Activated CD8-positive, alpha-beta memory T cell treated with anti-CD3 and anti-CD28 coated beads, Interleukin-2, amount 50 U/mL, for 4 hours (primary cell): Measurements from ENCODE around the gene NRARP.

Experiments
- DNase-seq: peaks from one replicate; pipeline ENCODE4 v3.0.0-alpha.2; 2020

NRARP gene

GRCh38 chr9:137310189-137311052, 8.3 kb upstream of the NRARP start:
- DNase-seq: no peak

DNA sequence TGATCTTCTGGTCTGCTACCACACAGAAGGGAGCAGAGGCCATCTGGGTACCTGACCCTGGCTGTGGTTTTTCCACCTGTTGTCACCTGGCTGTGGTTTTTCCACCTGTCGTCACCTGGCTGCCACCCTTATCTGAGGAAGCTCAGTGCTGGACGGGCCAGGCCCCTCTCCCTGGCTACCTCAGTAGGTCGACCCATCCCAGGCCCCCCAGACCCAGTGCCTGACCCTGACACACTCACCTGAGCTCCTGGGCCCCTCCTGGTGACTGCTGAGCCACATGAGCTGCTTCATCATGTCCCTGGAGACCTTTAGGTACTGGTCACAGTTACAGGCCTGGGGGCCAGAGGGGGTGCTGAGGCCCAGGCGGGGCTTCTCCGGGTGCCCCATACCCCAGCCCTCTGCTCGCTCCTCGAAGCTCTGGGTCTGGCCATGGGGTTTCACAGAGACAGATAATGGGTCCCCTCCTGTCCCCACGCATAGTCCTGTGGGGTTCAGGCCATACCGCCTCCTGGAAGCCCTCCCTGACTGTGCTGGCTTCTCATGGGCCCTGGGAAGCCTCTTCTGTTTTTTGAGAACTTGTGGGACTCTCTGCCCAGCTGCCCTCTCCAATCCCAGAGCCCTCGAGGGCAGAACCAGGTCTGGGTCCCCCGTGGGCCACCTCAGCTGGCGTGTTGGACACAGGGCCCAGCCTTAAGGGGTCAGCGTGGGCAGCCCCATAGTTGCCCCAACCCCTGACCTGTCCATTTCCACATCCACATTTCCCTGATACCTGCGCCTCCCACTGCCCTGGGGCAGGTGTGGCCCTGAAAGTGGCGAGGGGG, 7.5 kb upstream of the NRARP start:
- DNase-seq: peak; percentile 11

DNA sequence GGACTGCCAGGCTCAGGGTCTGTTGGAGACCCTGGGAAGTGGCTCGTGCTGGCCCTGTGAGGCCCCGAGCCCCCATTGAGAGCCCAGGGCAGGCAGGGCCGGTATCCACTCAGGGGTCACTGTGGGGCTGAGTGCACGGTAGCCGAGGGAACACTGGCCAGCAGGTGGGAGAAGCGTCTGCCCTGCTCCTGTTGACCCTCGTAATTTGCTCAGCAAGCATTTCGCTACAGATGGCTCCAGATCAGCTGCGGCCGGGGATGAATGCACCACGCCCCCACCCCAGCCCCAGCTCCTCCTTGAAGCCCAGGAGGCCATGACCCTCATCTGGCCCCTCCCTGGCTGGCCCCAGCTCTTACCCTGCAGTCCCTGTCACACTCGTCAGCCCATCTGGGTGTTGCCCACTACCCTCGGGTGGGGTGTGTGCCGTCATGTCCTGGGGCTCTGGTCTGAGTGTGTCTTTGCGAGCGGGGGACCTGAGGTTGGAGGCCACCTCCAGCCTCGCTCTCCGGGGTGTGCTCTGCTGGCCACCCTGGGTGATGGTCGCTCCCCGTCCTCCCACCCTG, 6.1 kb upstream of the NRARP start:
- no peak for DNase-seq

- DNase-seq: no peak
These were observed 5.4 kb upstream of the NRARP start for GRCh38 chr9:137307255-137308056.

- no peak for DNase-seq
These were observed 4.8 kb upstream of the NRARP start for GRCh38 chr9:137306850-137307254.

DNA sequence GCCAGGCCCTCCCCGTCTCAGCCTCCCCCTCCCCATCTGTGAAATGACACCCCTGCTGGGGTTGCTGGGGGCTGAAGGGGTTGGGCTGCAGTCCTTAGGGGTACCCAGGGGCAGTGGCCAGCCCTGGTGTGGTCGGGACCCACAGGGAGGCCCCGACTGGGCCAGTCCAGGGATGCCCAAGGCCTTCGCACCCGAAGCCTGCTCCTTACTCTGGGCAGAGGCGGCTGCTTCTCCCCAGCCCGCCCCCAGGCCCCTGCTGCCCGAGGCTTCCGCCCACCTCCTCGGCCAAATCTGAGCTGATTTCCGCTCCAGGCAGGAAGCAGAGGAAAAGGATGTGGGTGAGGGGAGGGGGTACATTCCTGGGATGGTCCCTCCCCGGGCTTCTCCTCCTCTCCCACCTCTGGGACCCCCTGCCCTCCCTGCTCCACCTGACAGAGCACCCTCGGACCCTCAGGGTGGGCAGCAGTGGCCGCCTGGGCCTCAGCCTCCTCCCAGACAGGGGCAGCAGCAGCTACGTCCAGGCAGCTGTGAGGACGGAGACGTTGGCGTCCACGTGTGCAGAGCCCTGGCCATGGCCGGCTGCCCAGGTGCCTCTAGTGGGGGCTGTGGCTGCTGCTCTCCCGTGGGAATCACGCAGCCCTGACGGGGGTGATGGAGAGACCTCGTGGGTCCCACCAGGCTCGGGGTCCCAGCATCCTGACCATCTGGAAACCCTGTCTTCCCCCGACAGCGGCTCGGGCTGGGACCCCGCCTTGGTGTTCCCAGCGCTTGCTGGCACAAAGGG, 4.2 kb upstream of the NRARP start:
- DNase-seq: no peak

DNA sequence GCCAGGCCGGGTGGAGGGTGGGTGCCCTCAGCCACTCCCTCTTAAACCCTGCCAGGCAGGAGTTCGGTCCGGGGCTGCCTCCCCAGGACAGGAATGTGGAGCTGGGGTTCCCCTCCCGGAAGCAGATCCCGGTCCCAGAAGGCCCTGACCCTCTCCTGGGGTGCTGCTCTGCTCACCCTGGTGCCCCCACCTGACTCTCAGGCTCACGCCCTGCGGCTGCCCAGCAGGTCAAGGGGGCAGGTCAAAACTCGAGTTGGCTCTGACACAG, 3.7 kb upstream of the NRARP start:
- no peak for DNase-seq

DNA sequence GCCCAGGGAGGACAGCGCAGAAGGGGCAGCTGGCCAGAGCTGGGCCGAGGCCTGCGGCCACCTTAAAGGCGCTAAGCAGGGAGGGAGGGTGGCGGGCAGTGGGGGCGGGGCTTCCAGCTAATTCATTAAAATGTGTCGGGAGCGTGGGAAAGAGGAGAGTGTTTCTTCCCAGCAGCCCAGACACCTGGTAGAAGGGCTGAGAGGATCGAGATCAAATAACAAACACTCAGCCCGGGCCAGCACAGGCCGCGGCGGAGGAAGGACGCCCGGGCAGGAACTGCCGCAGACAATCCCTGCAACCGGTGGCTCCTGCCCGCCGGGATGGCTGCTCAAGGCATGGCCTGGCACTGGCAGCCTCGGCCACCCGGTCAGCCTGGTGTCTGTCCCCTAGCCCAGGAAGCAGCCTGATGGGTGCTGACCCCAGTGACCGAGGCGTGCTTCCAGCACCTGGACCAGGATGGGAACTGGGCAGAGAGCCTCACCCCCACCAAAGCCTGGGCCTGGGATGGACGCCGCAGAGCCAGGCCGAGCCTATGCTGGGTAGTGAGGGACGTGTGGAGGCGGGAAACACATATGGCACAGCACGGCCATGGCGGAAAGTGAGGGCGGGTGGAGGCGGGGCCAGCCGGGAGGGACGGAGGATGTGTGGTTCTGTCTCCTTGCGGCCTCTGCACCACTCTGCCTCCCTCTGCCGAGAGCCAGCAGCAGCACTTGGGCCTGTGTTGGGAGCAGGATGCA, 3.2 kb upstream of the NRARP start:
- peak; percentile 51 for DNase-seq

GRCh38 chr9:137304383-137305059, 2.5 kb upstream of the NRARP start:
- DNase-seq: no peak

DNA sequence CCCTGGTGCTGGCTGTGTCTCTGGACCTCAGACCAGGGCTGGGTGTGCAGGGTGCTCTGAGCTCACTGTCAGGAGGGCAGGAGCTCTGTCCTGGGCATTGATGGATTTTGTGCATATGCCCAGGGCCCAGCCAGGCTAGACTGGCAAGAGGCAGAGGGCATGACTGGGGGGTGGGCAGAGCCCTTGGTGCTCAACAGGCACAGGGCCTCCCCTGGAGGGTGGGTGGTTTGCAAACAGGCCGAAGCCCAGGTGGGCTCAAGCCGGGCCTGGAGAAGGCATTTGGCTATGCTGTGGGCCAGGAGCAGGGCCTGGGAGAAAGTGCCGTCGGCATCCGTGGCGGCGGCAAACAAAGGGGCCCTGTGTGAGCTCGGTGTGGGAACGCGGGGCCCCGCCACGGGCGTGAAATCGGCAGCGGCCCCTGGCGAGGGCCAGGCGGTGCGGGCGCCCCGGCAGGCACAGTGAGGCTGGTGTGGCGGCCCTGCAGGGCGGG, 1.9 kb upstream of the NRARP start:
- DNase-seq: no peak

- DNase-seq: no peak
These were observed 1.3 kb upstream of the NRARP start for GRCh38 chr9:137303151-137303892.

GRCh38 chr9:137302449-137303150, 529 bp upstream of the NRARP start:
- DNase-seq: no peak

GRCh38 chr9:137301081-137301947, 757 bp downstream of the NRARP start:
- no peak for DNase-seq

- DNase-seq: no peak
These were observed 1.4 kb downstream of the NRARP start for GRCh38 chr9:137300567-137301080.

DNA sequence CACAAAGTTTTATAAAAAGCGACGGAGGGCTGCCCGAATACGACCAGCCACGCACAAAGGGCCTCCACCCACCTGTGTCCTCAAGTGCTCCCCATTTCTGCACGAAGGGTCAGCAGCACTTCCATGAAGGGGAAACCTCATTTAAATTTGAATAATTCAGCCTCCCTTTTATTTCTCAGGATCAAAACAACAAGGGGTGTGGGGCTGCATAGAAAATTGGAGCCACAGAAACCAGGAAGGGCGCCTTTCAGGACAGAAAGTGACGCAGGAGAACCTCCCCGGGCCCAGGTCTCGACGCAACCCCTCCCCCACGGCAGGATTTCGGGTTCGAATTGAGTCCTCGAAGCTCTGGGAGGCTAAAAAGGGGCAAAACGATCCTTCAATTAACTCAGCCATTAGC, 2.1 kb downstream of the NRARP start:
- no peak for DNase-seq

DNA sequence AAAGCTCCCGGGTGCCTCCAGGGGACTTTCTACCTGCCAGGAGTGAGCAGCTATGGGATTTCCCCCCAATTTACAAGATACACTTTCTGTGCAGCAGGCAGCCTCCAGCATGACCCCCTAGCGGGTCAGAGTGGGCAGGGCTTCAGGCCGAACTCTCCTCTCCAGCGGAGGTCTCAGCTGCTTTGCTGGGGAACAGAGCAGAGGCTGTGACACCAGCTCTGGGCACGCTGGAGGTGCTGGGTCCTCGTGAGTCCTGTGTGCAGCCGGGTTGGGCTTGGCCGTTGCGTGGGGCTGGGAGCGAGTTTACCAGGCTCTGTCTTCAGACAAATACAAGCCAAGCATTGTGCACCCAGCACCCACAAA, 2.9 kb downstream of the NRARP start:
- DNase-seq: no peak

DNA sequence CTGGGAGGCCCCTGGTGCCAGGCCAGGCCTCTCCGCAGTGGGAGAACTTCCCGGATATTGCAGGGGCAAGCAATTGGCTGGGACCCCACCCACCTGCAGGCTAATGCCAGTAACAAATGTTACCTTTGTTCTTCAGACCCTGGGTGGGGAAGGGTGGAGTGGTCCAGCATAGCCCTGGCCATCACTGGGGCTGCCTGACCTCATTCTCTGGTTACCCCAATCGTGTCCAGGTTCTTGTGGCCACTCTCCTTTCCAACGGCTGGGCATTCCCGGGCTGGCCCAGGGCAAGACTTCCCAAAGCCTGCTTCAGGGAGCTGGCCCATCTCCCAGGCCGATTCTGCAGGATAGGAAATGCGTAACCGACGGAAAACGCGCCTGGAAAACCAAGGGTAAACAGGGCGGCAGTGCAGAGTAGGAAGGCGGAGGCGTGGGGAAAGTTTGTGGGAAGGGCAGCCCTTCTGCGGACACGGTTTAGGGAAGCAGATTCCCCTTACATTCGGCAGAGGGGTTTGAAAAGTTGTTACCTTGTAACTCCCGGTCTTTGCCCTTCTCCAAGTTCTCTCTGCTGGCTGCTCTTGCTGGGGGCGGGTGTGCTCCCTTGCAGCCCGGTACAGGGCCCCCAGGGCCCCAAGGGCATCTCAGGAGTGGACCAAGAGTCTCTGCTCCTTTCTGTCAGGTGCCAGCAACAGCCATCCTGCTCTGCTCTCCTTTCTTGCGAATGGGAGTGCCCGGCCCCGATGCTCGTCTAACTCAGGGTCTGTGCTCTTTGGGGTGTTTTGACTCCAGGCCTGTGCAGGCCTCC, 3.5 kb downstream of the NRARP start:
- no peak for DNase-seq
